H1 (cell line): ENCODE data around the gene PLK1. TPM values are rescaled to one million over a fixed set of nuclear protein-coding genes. Genes with fewer than 3 reads are reported as not detected.
A peak's percentile ranks its signal among the peaks of the same experiment; 100 is the strongest.

Experiments
- CTCF ChIA-PET: fragments of 300-600 bp; sonication (Branson Sonifier 250); formaldehyde crosslinking; loops from one replicate; lab custom pipeline; 2021; ENCODE audit not compliant: partially characterized antibody; lab: Charles Lee
- POLR2A ChIA-PET: fragments of 300-600 bp; sonication (Branson Sonifier 250); formaldehyde crosslinking; loops from one replicate; lab custom pipeline; 2021; ENCODE audit warnings: inconsistent platforms; ENCODE audit not compliant: partially characterized antibody; lab: Charles Lee
- DNase-seq, 2 experiments: peaks; one replicate each; pipeline versions ENCODE4 v3.0.0 to v3.0.0-alpha.2; 2010 to 2022; ENCODE audit warnings: low spot score in 2 of 2, low read depth in 1 of 2, mixed read lengths in 1 of 2
- FAIRE-seq: peaks from 2 replicates; lab custom pipeline; 2011; peaks lifted over from hg19 to GRCh38; lab: Jason Lieb, UNC
- H2AFZ ChIP-seq: 2 replicates; pipeline ENCODE4 v1.8.1; 2012; ENCODE audit warnings: low read length, inconsistent platforms
- H2AK5ac ChIP-seq: 2 replicates; pipeline ENCODE4 v1.6.1; 2013; ENCODE audit warnings: low read depth, low read length
- H2BK120ac ChIP-seq: replicated peaks from 2 replicates; pipeline ENCODE3; 2013; ENCODE audit warnings: low read depth, low read length, inconsistent platforms
- H2BK12ac ChIP-seq: 2 replicates; pipeline ENCODE4 v1.6.1; 2013; ENCODE audit warnings: low read depth, low read length
- H2BK15ac ChIP-seq: 2 replicates; pipeline ENCODE4 v1.6.1; 2013; ENCODE audit warnings: low read length
- H2BK20ac ChIP-seq: 2 replicates; pipeline ENCODE4 v1.6.1; 2013; ENCODE audit warnings: low read length
- H2BK5ac ChIP-seq: 2 replicates; pipeline ENCODE4 v1.6.1; 2013; ENCODE audit warnings: low read depth, low read length
- H3K14ac ChIP-seq: 2 replicates; pipeline ENCODE4 v1.6.1; 2013; ENCODE audit warnings: inconsistent platforms; ENCODE audit not compliant: insufficient read length
- H3K18ac ChIP-seq: 2 replicates; pipeline ENCODE4 v1.6.1; 2013; ENCODE audit warnings: low read length; ENCODE audit errors: extremely low read depth
- H3K23ac ChIP-seq: 2 replicates; pipeline ENCODE4 v1.6.1; 2013; ENCODE audit warnings: inconsistent platforms; ENCODE audit not compliant: insufficient read length
- H3K23me2 ChIP-seq: 2 replicates; pipeline ENCODE4 v1.6.1; 2013; ENCODE audit warnings: low read depth, low read length
- H3K27ac ChIP-seq: 2 replicates; pipeline ENCODE4 v1.6.1; 2011; ENCODE audit warnings: low read depth, low read length, inconsistent platforms
- H3K27me3 ChIP-seq, 4 experiments: replicated peaks in 1 of 4; 1 replicate in 1 of 4; 2 replicates in 3 of 4; pipeline versions ENCODE4 v1.6.1 to v1.8.1; 2011 to 2013; ENCODE audit warnings: low read length in 3 of 4, mild to moderate bottlenecking in 3 of 4, inconsistent platforms in 2 of 4, mixed read lengths in 2 of 4, moderate library complexity in 1 of 4; ENCODE audit not compliant: control insufficient read depth in 3 of 4, insufficient read depth in 3 of 4; ENCODE audit errors: extremely low read depth in 1 of 4
- H3K36me3 ChIP-seq, 4 experiments: 2 replicates each; pipeline versions ENCODE4 v1.6.1 to v1.8.1; 2011 to 2013; ENCODE audit warnings: mild to moderate bottlenecking in 4 of 4, low read length in 3 of 4, moderate library complexity in 2 of 4, control low read depth in 1 of 4, inconsistent platforms in 1 of 4; ENCODE audit not compliant: insufficient read depth in 4 of 4, control insufficient read depth in 2 of 4
- H3K4ac ChIP-seq: replicated peaks from 2 replicates; pipeline ENCODE3; 2013; ENCODE audit warnings: low read length, low read depth, mixed read lengths, inconsistent platforms; ENCODE audit not compliant: insufficient read length
- H3K4me1 ChIP-seq, 4 experiments: replicated peaks in 1 of 4; 1 replicate in 1 of 4; 2 replicates in 3 of 4; pipeline versions ENCODE4 v1.6.1 to v1.8.1; 2011 to 2013; ENCODE audit warnings: low read length in 3 of 4, inconsistent platforms in 2 of 4, mixed read lengths in 1 of 4; ENCODE audit not compliant: insufficient read depth in 4 of 4, control insufficient read depth in 3 of 4
- H3K4me2 ChIP-seq, 2 experiments: 2 replicates each; pipeline versions ENCODE4 v1.6.1 to v1.8.1; 2011 to 2013; ENCODE audit warnings: low read depth in 2 of 2, low read length in 2 of 2, control low read depth in 1 of 2, inconsistent platforms in 1 of 2, mild to moderate bottlenecking in 1 of 2; ENCODE audit not compliant: insufficient read depth in 1 of 2
- H3K4me3 ChIP-seq, 4 experiments: fragments of 200-600, 300-600 bp in 1 of 4; sonication (generic), shearing (Covaris generic), sonication (Bioruptor Twin) in 1 of 4; 2 replicates each; pipeline versions ENCODE4 v1.5.1 to v1.8.1; 2011 to 2016; ENCODE audit warnings: low read length in 4 of 4, low read depth in 3 of 4, control low read depth in 2 of 4, inconsistent platforms in 2 of 4, mild to moderate bottlenecking in 2 of 4, mixed read lengths in 1 of 4, moderate library complexity in 1 of 4; ENCODE audit not compliant: insufficient read depth in 2 of 4; ENCODE audit errors: extremely low read depth in 1 of 4
- H3K56ac ChIP-seq: replicated peaks from 2 replicates; pipeline ENCODE3; 2013; ENCODE audit warnings: low read depth, mild to moderate bottlenecking, mixed read lengths, low read length, inconsistent platforms; ENCODE audit not compliant: insufficient read length
- H3K79me1 ChIP-seq: 2 replicates; pipeline ENCODE4 v1.6.1; 2013; ENCODE audit warnings: low read depth, low read length, control low read depth
- H3K79me2 ChIP-seq, 2 experiments: 2 replicates each; pipeline versions ENCODE4 v1.6.1 to v1.8.1; 2012 to 2013; ENCODE audit warnings: low read length in 2 of 2, mild to moderate bottlenecking in 2 of 2, inconsistent platforms in 1 of 2; ENCODE audit not compliant: insufficient read depth in 2 of 2, control insufficient read depth in 1 of 2
- H3K9ac ChIP-seq, 4 experiments: replicated peaks in 1 of 4; 1 replicate in 1 of 4; 2 replicates in 3 of 4; pipeline versions ENCODE4 v1.6.1 to v1.8.1; 2011 to 2013; ENCODE audit warnings: low read depth in 3 of 4, low read length in 3 of 4, control low read depth in 2 of 4, mild to moderate bottlenecking in 2 of 4, moderate library complexity in 2 of 4, inconsistent platforms in 1 of 4; ENCODE audit errors: extremely low read depth in 1 of 4
- H3K9me3 ChIP-seq, 2 experiments: 2 replicates each; pipeline versions ENCODE4 v1.6.1 to v1.8.1; 2012 to 2013; ENCODE audit warnings: mild to moderate bottlenecking in 2 of 2, moderate library complexity in 2 of 2, control low read depth in 1 of 2, inconsistent platforms in 1 of 2, low read depth in 1 of 2, low read length in 1 of 2, mixed read lengths in 1 of 2; ENCODE audit not compliant: insufficient read depth in 2 of 2
- H4K20me1 ChIP-seq, 2 experiments: replicated peaks in 1 of 2; 2 replicates each; pipeline versions ENCODE3 to v1.8.1; 2011 to 2013; ENCODE audit warnings: inconsistent platforms in 2 of 2, low read length in 2 of 2, mild to moderate bottlenecking in 1 of 2; ENCODE audit not compliant: insufficient read depth in 2 of 2, control insufficient read depth in 1 of 2
- H4K5ac ChIP-seq: 2 replicates; pipeline ENCODE4 v1.6.1; 2013; ENCODE audit warnings: low read length, low read depth, mixed read lengths, inconsistent platforms; ENCODE audit not compliant: insufficient read length
- H4K8ac ChIP-seq: 2 replicates; pipeline ENCODE4 v1.8.0; 2013; ENCODE audit warnings: mild to moderate bottlenecking, moderate library complexity, low read length, inconsistent platforms; ENCODE audit not compliant: insufficient read depth; ENCODE audit errors: extremely low read depth
- H4K91ac ChIP-seq: replicated peaks from 2 replicates; pipeline ENCODE3; 2013; ENCODE audit warnings: low read length, mixed read lengths, inconsistent platforms; ENCODE audit not compliant: insufficient read length
- ASH2L ChIP-seq: fragments of 200-600, 300-600 bp; sonication (generic); IDR thresholded peaks from one replicate; pipeline ENCODE4 v1.7.1; 2017; ENCODE audit warnings: low read length
- BCL11A ChIP-seq, 2 experiments: IDR thresholded peaks; one replicate each; pipeline ENCODE4 v1.6.1; 2011; ENCODE audit warnings: low read depth in 2 of 2, low read length in 2 of 2, mild to moderate bottlenecking in 2 of 2
- CEBPB ChIP-seq: IDR thresholded peaks from 2 replicates; pipeline ENCODE4 v1.6.1; 2012; ENCODE audit warnings: low read depth, low read length
- CREB1 ChIP-seq: IDR thresholded peaks from 2 replicates; pipeline ENCODE4 v1.6.1; 2012; ENCODE audit warnings: inconsistent platforms
- E2F6 ChIP-seq: IDR thresholded peaks from 2 replicates; pipeline ENCODE4 v1.6.1; 2012; ENCODE audit warnings: inconsistent platforms
- EP300 ChIP-seq, 2 experiments: IDR thresholded peaks; 1 replicate in 1 of 2; 2 replicates in 1 of 2; pipeline ENCODE4 v1.6.1; 2011 to 2012; ENCODE audit warnings: low read depth in 2 of 2, low read length in 2 of 2, mild to moderate bottlenecking in 2 of 2, borderline replicate concordance in 1 of 2, inconsistent platforms in 1 of 2, moderate library complexity in 1 of 2
- POLR2A ChIP-seq, 2 experiments: IDR thresholded peaks; 1 replicate in 1 of 2; 2 replicates in 1 of 2; pipeline ENCODE4 v1.6.1; 2011; ENCODE audit warnings: low read depth in 2 of 2, low read length in 2 of 2, mild to moderate bottlenecking in 2 of 2; ENCODE audit errors: control extremely low read depth in 1 of 2
- RXRA ChIP-seq: IDR thresholded peaks from 2 replicates; pipeline ENCODE4 v1.6.1; 2011; ENCODE audit warnings: low read depth, mild to moderate bottlenecking, low read length, moderate library complexity; ENCODE audit not compliant: insufficient read depth
- SIRT6 ChIP-seq: IDR thresholded peaks from one replicate; pipeline ENCODE4 v1.7.1; 2012; ENCODE audit warnings: low read length, inconsistent platforms
- SP2 ChIP-seq: IDR thresholded peaks from 2 replicates; pipeline ENCODE4 v1.6.1; 2012; ENCODE audit warnings: mild to moderate bottlenecking, low read length, inconsistent platforms
- TAF1 ChIP-seq: IDR thresholded peaks from 2 replicates; pipeline ENCODE4 v1.6.1; 2011; ENCODE audit warnings: mild to moderate bottlenecking, low read depth, low read length
- TEAD4 ChIP-seq: IDR thresholded peaks from 2 replicates; pipeline ENCODE4 v1.6.1; 2012; ENCODE audit warnings: low read depth, low read length, inconsistent platforms, mixed read lengths
- ZNF274 ChIP-seq: IDR thresholded peaks from 2 replicates; pipeline ENCODE4 v1.7.0; 2012; ENCODE audit warnings: low read length, borderline replicate concordance; ENCODE audit errors: extremely low read depth
- WGBS, 2 experiments: shearing (Covaris generic) in 1 of 2; methylation state at CpG; one replicate each; pipeline versions ENCODE4 v1.1.6 to v1.1.7; 2013 to 2015; ENCODE audit warnings: low lambda C conversion rate in 2 of 2, mixed read lengths in 2 of 2, inconsistent platforms in 1 of 2, low coverage in 1 of 2, missing lambda C conversion rate in 1 of 2; ENCODE audit not compliant: insufficient replicate concordance in 2 of 2, insufficient coverage in 1 of 2, insufficient read length in 1 of 2; ENCODE audit errors: extremely low coverage in 1 of 2, missing lambda C conversion rate in 1 of 2; 5-methylcytosine and 5-hydroxymethylcytosine counted together
- polyA plus RNA-seq, 7 experiments: library from polyadenylated mRNA; depleted of rRNA in 3 of 7; stranded (reverse) in 5 of 7; unstranded in 2 of 7; fragments of >200 nt in 5 of 7; fragments of 200-250 nt in 2 of 7; gene quantifications; 1 replicate in 5 of 7; 2 replicates in 1 of 7; 4 replicates in 1 of 7; pipeline versions ENCODE4 v1.2.1 to v1.2.3, GENCODE V29; 2011 to 2013; ENCODE audit warnings: missing spikeins in 2 of 7, mixed read lengths in 2 of 7
- total RNA-seq: library from RNA; stranded (reverse); fragmentation: NEBNext Ultra II Directional; extraction: Animal tissue kit (Norgen Biotek cat#: 25700); gene quantifications from 2 replicates; pipeline ENCODE4 v1.2.1, GENCODE V29; 2021

Gene PLK1
- total and polyA plus RNA-seq, 2 of the 8 experiments (the other 6 are each of a cell fraction or from before 2014, with no cell fraction given), result 127 to 139 TPM

GRCh38 chr16:23642246-23642774, 36.4 kb upstream of the PLK1 start:
- 75% methylated on average over 14 of the region's 14 CpGs; no CpG with 5 or more reads in 1 of the 2 experiments for WGBS, 2 experiments
- H3K27me3 ChIP-seq, result no peaks in the 10 kb centered on the region
- peaks cover 0 to 51% of the 10 kb centered on the region in 2 experiments; a peak in 2 of 4 replicates for H3K79me2 ChIP-seq
- no peak overlapping the region for H2AK5ac ChIP-seq
- H2BK5ac ChIP-seq, result no peak overlapping the region
- no peak overlapping the region for H3K18ac ChIP-seq
- H3K56ac ChIP-seq, result no peak overlapping the region
- FAIRE-seq (no peak), DNase-seq (no peak)
- peaks cover 0 to 3% of the 10 kb centered on the region in 2 experiments for H4K20me1 ChIP-seq
- H2BK15ac ChIP-seq, result no peak overlapping the region
- H4K5ac ChIP-seq, result no peak overlapping the region
- H4K8ac ChIP-seq, result no peak overlapping the region
- H3K36me3 ChIP-seq, result peaks cover 4 to 27% (median 12%) of the 10 kb centered on the region in 4 experiments
- no peak overlapping the region for H3K23ac ChIP-seq
- H3K27ac ChIP-seq, result no peak overlapping the region
- H3K4me1 ChIP-seq, result peaks cover 0 to 9% (median 1%) of the 10 kb centered on the region in 4 experiments; a peak in 3 of 7 replicates
- no peak overlapping the region for H2BK20ac ChIP-seq
- peak overlapping the region in 3 of 4 experiments; percentile 20 to 96 (median 76); a peak in 5 of 7 replicates for H3K9ac ChIP-seq
- H3K4ac ChIP-seq, result peak overlapping the region; percentile 57
- peaks cover 4% of the 10 kb centered on the region; the same call in 1 of the 2 replicates for H3K23me2 ChIP-seq
- H3K4me2 ChIP-seq, result peak overlapping the region; percentile 79 to 81
- no peak overlapping the region for H2AFZ ChIP-seq
- POLR2A ChIA-PET, result interaction anchor here (1.4 to 3.2 kb wide), 3 partner anchors 36 to 61 kb away, joined by 4 to 32 read pairs (median 5); partner anchors contain the start of gene PLK1
- peak overlapping the region; percentile 83 to 99 (median 96) for H3K4me3 ChIP-seq
- H4K91ac ChIP-seq, result no peak overlapping the region
- H3K14ac ChIP-seq, result no peak overlapping the region
- no peaks in the 10 kb centered on the region for H3K9me3 ChIP-seq
- CTCF ChIA-PET, result interaction anchor here (2.3 kb wide), 1 partner anchor 9 kb away, joined by 5 read pairs; no protein-coding TSS in a partner anchor
- no peaks in the 10 kb centered on the region; the same call in 1 of the 2 replicates for H3K79me1 ChIP-seq
- no peak overlapping the region for H2BK12ac ChIP-seq
- no peak overlapping the region for H2BK120ac ChIP-seq
- TF ChIP-seq EP300 (IDR thresholded peaks at IDR 0.05; ENCODE audit: borderline replicate concordance in 1 of 2, low read depth in 2 of 2, low read length in 2 of 2) (no peak), SIRT6 (no peak), ZNF274 (no peak), RXRA (no peak), POLR2A (IDR thresholded peaks at IDR 0.05; ENCODE audit: control extremely low read depth in 1 of 2, low read depth in 2 of 2, low read length in 2 of 2) (no peak), CEBPB (no peak), E2F6 (no peak), SP2 (no peak), TAF1 (no peak), TEAD4 (no peak), BCL11A (IDR thresholded peaks at IDR 0.05; ENCODE audit: low read depth in 2 of 2, low read length in 2 of 2) (no peak), ASH2L (no peak), CREB1 (no peak)
